ENCODE measurements around the gene TCOF1.

DNA sequence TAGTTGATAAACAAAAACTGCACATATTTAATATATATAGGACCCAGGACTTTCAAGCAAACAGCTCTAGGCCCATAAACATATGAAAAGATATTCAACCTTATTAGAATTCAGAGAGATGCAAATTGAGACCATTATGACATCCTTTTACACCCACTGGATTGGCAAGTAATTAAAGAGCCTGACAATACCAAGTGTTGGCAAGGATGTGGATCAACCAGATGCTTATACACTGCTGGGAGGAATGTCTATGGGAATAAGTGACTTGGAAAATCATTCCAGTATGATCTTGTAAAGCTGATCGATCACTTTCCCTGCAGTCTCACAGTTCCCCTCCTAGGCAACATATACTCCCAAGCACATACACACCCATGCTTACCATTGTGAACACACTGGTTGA lies 15.5 kb upstream of the TCOF1 start:
- TF ChIP-seq, protein P1, sequence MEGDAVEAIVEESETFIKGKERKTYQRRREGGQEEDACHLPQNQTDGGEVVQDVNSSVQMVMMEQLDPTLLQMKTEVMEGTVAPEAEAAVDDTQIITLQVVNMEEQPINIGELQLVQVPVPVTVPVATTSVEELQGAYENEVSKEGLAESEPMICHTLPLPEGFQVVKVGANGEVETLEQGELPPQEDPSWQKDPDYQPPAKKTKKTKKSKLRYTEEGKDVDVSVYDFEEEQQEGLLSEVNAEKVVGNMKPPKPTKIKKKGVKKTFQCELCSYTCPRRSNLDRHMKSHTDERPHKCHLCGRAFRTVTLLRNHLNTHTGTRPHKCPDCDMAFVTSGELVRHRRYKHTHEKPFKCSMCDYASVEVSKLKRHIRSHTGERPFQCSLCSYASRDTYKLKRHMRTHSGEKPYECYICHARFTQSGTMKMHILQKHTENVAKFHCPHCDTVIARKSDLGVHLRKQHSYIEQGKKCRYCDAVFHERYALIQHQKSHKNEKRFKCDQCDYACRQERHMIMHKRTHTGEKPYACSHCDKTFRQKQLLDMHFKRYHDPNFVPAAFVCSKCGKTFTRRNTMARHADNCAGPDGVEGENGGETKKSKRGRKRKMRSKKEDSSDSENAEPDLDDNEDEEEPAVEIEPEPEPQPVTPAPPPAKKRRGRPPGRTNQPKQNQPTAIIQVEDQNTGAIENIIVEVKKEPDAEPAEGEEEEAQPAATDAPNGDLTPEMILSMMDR (IDR thresholded peaks at IDR 0.05; ENCODE audit: insufficient read depth, low read length): no peak
- TF ChIP-seq POLR2AphosphoS5 (IDR thresholded peaks at IDR 0.05; ENCODE audit: low read depth): no peak
- TF ChIP-seq, protein P2, sequence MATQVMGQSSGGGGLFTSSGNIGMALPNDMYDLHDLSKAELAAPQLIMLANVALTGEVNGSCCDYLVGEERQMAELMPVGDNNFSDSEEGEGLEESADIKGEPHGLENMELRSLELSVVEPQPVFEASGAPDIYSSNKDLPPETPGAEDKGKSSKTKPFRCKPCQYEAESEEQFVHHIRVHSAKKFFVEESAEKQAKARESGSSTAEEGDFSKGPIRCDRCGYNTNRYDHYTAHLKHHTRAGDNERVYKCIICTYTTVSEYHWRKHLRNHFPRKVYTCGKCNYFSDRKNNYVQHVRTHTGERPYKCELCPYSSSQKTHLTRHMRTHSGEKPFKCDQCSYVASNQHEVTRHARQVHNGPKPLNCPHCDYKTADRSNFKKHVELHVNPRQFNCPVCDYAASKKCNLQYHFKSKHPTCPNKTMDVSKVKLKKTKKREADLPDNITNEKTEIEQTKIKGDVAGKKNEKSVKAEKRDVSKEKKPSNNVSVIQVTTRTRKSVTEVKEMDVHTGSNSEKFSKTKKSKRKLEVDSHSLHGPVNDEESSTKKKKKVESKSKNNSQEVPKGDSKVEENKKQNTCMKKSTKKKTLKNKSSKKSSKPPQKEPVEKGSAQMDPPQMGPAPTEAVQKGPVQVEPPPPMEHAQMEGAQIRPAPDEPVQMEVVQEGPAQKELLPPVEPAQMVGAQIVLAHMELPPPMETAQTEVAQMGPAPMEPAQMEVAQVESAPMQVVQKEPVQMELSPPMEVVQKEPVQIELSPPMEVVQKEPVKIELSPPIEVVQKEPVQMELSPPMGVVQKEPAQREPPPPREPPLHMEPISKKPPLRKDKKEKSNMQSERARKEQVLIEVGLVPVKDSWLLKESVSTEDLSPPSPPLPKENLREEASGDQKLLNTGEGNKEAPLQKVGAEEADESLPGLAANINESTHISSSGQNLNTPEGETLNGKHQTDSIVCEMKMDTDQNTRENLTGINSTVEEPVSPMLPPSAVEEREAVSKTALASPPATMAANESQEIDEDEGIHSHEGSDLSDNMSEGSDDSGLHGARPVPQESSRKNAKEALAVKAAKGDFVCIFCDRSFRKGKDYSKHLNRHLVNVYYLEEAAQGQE (IDR thresholded peaks at IDR 0.05; ENCODE audit: insufficient replicate concordance, low read depth): no peak
- TF ChIP-seq GABPA (IDR thresholded peaks at IDR 0.05; ENCODE audit: low read depth): no peak
